HUES6 (cell line): ENCODE data around the gene AADAT.
"Not testable (repeated sequence)": the region's sequence is repeated elsewhere in the genome, so short reads cannot be mapped to it uniquely, and the experiment has no call there.

Source experiments
- H3K27ac ChIP-seq: 2 replicates; pipeline ENCODE4 v1.7.0; 2013; ENCODE audit warnings: low read depth, mild to moderate bottlenecking, low read length, inconsistent platforms
- H3K27me3 ChIP-seq: 2 replicates; pipeline ENCODE4 v1.6.1; 2013; ENCODE audit warnings: low read length; ENCODE audit not compliant: control insufficient read depth, insufficient read depth
- H3K36me3 ChIP-seq: 2 replicates; pipeline ENCODE4 v1.6.1; 2013; ENCODE audit warnings: low read length; ENCODE audit not compliant: control insufficient read depth, insufficient read depth
- H3K4me1 ChIP-seq: 2 replicates; pipeline ENCODE4 v1.6.1; 2013; ENCODE audit warnings: low read length; ENCODE audit not compliant: control insufficient read depth, insufficient read depth
- H3K4me3 ChIP-seq: 2 replicates; pipeline ENCODE4 v1.5.1; 2013; ENCODE audit warnings: low read depth, low read length
- H3K9ac ChIP-seq: one replicate; pipeline ENCODE4 v1.6.1; 2013; ENCODE audit warnings: mild to moderate bottlenecking, low read length
- H3K9me3 ChIP-seq: 2 replicates; pipeline ENCODE4 v1.6.1; 2013; ENCODE audit warnings: low read depth, low read length; ENCODE audit not compliant: control insufficient read depth, insufficient read depth

AADAT gene

GRCh38 chr4:170057866-170058265, 31.9 kb downstream of the AADAT start:
- H3K4me3 ChIP-seq: no peak overlapping the region
- H3K4me1 ChIP-seq: peaks cover 5% of the 10 kb centered on the region; the same call in 1 of the 2 replicates
- H3K27ac ChIP-seq: no peak overlapping the region
- H3K27me3 ChIP-seq: no peaks in the 10 kb centered on the region
- no peak overlapping the region for H3K9ac ChIP-seq
- H3K9me3 ChIP-seq: no peaks in the 10 kb centered on the region
- H3K36me3 ChIP-seq: peaks cover 51% of the 10 kb centered on the region

- no peak overlapping the region for H3K27ac ChIP-seq
- no peak overlapping the region for H3K4me3 ChIP-seq
- H3K4me1 ChIP-seq: peaks cover 10% of the 10 kb centered on the region; the same call in 1 of the 2 replicates
Measured at GRCh38 chr4:170052919-170053318, 36.8 kb downstream of the AADAT start.

GRCh38 chr4:170051402-170051801, 38.4 kb downstream of the AADAT start:
- Histone ChIP-seq H3K9me3 (peaks cover 7% of the 10 kb centered on the region; the same call in 1 of the 2 replicates), H3K27ac (no peak overlapping the region), H3K4me1 (peaks cover 10% of the 10 kb centered on the region; the same call in 1 of the 2 replicates), H3K36me3 (no peaks in the 10 kb centered on the region), H3K27me3 (no peaks in the 10 kb centered on the region), H3K4me3 (no peak overlapping the region), H3K9ac (no peak overlapping the region)

More at GRCh38 chr4:170052919-170053318, 36.8 kb downstream of the AADAT start:
- no peaks in the 10 kb centered on the region for H3K27me3 ChIP-seq
- H3K36me3 ChIP-seq: peaks cover 7% of the 10 kb centered on the region; the same call in 1 of the 2 replicates
- H3K9ac ChIP-seq: no peak overlapping the region
- peaks cover 6% of the 10 kb centered on the region; the same call in 1 of the 2 replicates for H3K9me3 ChIP-seq

- no peak overlapping the region for H3K27ac ChIP-seq
- no peak overlapping the region for H3K9ac ChIP-seq
- no peaks in the 10 kb centered on the region for H3K27me3 ChIP-seq
- no peaks in the 10 kb centered on the region for H3K36me3 ChIP-seq
- peaks cover 11% of the 10 kb centered on the region; the same call in 1 of the 2 replicates for H3K9me3 ChIP-seq
- no peak overlapping the region for H3K4me3 ChIP-seq
- H3K4me1 ChIP-seq: peaks cover 10% of the 10 kb centered on the region; the same call in 1 of the 2 replicates
Measured at GRCh38 chr4:170049766-170050165, 40.0 kb downstream of the AADAT start.

- H3K4me1 ChIP-seq: peaks cover 5% of the 10 kb centered on the region; the same call in 1 of the 2 replicates
- no peak overlapping the region for H3K9ac ChIP-seq
- no peaks in the 10 kb centered on the region for H3K27me3 ChIP-seq
- no peak overlapping the region for H3K27ac ChIP-seq
- H3K4me3 ChIP-seq: no peak overlapping the region
- peaks cover 14% of the 10 kb centered on the region; the same call in 1 of the 2 replicates for H3K9me3 ChIP-seq
- no peaks in the 10 kb centered on the region for H3K36me3 ChIP-seq
Measured at GRCh38 chr4:170047771-170048354, 41.9 kb downstream of the AADAT start.

GRCh38 chr4:170046156-170046555, 43.6 kb downstream of the AADAT start:
- H3K9me3 ChIP-seq: peaks cover 14% of the 10 kb centered on the region; the same call in 1 of the 2 replicates
- H3K36me3 ChIP-seq, H3K9ac ChIP-seq, H3K4me1 ChIP-seq, H3K27ac ChIP-seq, H3K27me3 ChIP-seq, H3K4me3 ChIP-seq: not testable (repeated sequence)

- Histone ChIP-seq H3K27me3 (no peaks in the 10 kb centered on the region), H3K4me1 (no peaks in the 10 kb centered on the region; the same call in 1 of the 2 replicates), H3K9me3 (0 out of 2 replicates have a peak, but pooled peaks cover 7% of the 10 kb centered on the region), H3K9ac (no peak overlapping the region), H3K27ac (no peak overlapping the region), H3K36me3 (no peaks in the 10 kb centered on the region), H3K4me3 (no peak overlapping the region)
Measured at GRCh38 chr4:170040031-170040680, 49.6 kb downstream of the AADAT start.

GRCh38 chr4:170038769-170039168, 51.0 kb downstream of the AADAT start:
- H3K4me1 ChIP-seq: no peaks in the 10 kb centered on the region; the same call in 1 of the 2 replicates
- H3K27ac ChIP-seq: no peak overlapping the region
- H3K9me3 ChIP-seq: no peaks in the 10 kb centered on the region
- no peaks in the 10 kb centered on the region for H3K36me3 ChIP-seq
- H3K27me3 ChIP-seq: no peaks in the 10 kb centered on the region
- H3K9ac ChIP-seq: no peak overlapping the region
- H3K4me3 ChIP-seq: no peak overlapping the region

GRCh38 chr4:170038232-170038631, 51.5 kb downstream of the AADAT start:
- Histone ChIP-seq H3K27me3 (no peaks in the 10 kb centered on the region), H3K9ac (no peak overlapping the region), H3K4me3 (no peak overlapping the region), H3K9me3 (no peaks in the 10 kb centered on the region), H3K27ac (no peak overlapping the region), H3K4me1 (no peaks in the 10 kb centered on the region; the same call in 1 of the 2 replicates), H3K36me3 (no peaks in the 10 kb centered on the region)

- H3K4me3 ChIP-seq: no peak overlapping the region
- no peaks in the 10 kb centered on the region for H3K9me3 ChIP-seq
- H3K27me3 ChIP-seq: no peaks in the 10 kb centered on the region
- H3K36me3 ChIP-seq: no peaks in the 10 kb centered on the region
- no peak overlapping the region for H3K27ac ChIP-seq
- H3K4me1 ChIP-seq: no peaks in the 10 kb centered on the region; the same call in 1 of the 2 replicates
- H3K9ac ChIP-seq: no peak overlapping the region
Measured at GRCh38 chr4:170037481-170037880, 52.3 kb downstream of the AADAT start.

- Histone ChIP-seq H3K27ac (no peak overlapping the region), H3K36me3 (no peaks in the 10 kb centered on the region), H3K9me3 (no peaks in the 10 kb centered on the region), H3K4me1 (no peaks in the 10 kb centered on the region; the same call in 1 of the 2 replicates), H3K9ac (no peak overlapping the region), H3K27me3 (peaks cover 3% of the 10 kb centered on the region; the same call in 1 of the 2 replicates), H3K4me3 (no peak overlapping the region)
Measured at GRCh38 chr4:170035845-170036244, 53.9 kb downstream of the AADAT start.
